ENCODE data around the gene PRDM16.

PRDM16 gene

GRCh38 chr1:3330771-3331245 is 261.8 kb downstream of the PRDM16 start:
- DNase-seq: no peak

GRCh38 chr1:3331564-3331963 is 262.6 kb downstream of the PRDM16 start:
- no peak for DNase-seq

- no peak for DNase-seq
Observed at GRCh38 chr1:3332043-3332442, 263.0 kb downstream of the PRDM16 start.

GRCh38 chr1:3332662-3333061 is 263.7 kb downstream of the PRDM16 start:
- DNase-seq: no peak

- DNase-seq: no peak
Observed at GRCh38 chr1:3333903-3334302, 264.9 kb downstream of the PRDM16 start.

- DNase-seq: no peak
Observed at GRCh38 chr1:3334366-3334765, 265.4 kb downstream of the PRDM16 start.

GRCh38 chr1:3335754-3336640 is 267.0 kb downstream of the PRDM16 start:
- DNase-seq: no peak

- no peak for DNase-seq
Observed at GRCh38 chr1:3336641-3337630, 267.9 kb downstream of the PRDM16 start.

GRCh38 chr1:3337798-3338724 is 269.1 kb downstream of the PRDM16 start:
- no peak for DNase-seq

GRCh38 chr1:3338725-3339070 is 269.7 kb downstream of the PRDM16 start:
- DNase-seq: no peak

- DNase-seq: no peak
Observed at GRCh38 chr1:3339856-3340255, 270.9 kb downstream of the PRDM16 start.

GRCh38 chr1:3340548-3341235 is 271.7 kb downstream of the PRDM16 start:
- DNase-seq: no peak

GRCh38 chr1:3341236-3341994 is 272.4 kb downstream of the PRDM16 start:
- DNase-seq: no peak

GRCh38 chr1:3342960-3343359 is 274.0 kb downstream of the PRDM16 start:
- DNase-seq: no peak

GRCh38 chr1:3344395-3344794 is 275.4 kb downstream of the PRDM16 start:
- DNase-seq: no peak

- no peak for DNase-seq
Observed at GRCh38 chr1:3345792-3346191, 276.8 kb downstream of the PRDM16 start.

- no peak for DNase-seq
Observed at GRCh38 chr1:3346478-3346877, 277.5 kb downstream of the PRDM16 start.

- no peak for DNase-seq
Observed at GRCh38 chr1:3347257-3348020, 278.4 kb downstream of the PRDM16 start.

- no peak for DNase-seq
Observed at GRCh38 chr1:3348196-3348865, 279.3 kb downstream of the PRDM16 start.
